Natural killer cell (primary cell): ENCODE measurements around the gene MAPRE3. TPM values are rescaled to one million over a fixed set of nuclear protein-coding genes. Genes with fewer than 3 reads are reported as not detected.

Source experiments
- ATAC-seq, 3 donors: fragments of 150-1000 bp in 2 of 3; fragments of 200-7000 bp in 1 of 3; cut with Tn5 transposase; 1 replicate in 1 of 3; 2 replicates in 2 of 3; pipeline ENCODE4 v1.10.0; 2021; ENCODE audit warnings: mild to moderate bottlenecking in 2 of 3, moderate library complexity in 2 of 3
- DNase-seq, 2 donors: peaks; one replicate each; pipeline versions ENCODE4 v3.0.0 to v3.0.0-alpha.2; 2013 to 2021; ENCODE audit warnings: mixed read lengths in 1 of 2
- H3K27ac ChIP-seq: one replicate; pipeline ENCODE4 v1.5.1; 2013; ENCODE audit warnings: mild to moderate bottlenecking, low read length
- H3K27me3 ChIP-seq: one replicate; pipeline ENCODE4 v1.6.1; 2013; ENCODE audit warnings: low read length; ENCODE audit not compliant: control insufficient read depth, insufficient read depth
- H3K36me3 ChIP-seq: one replicate; pipeline ENCODE4 v1.6.1; 2013; ENCODE audit warnings: low read length; ENCODE audit not compliant: control insufficient read depth, insufficient read depth
- H3K4me1 ChIP-seq: one replicate; pipeline ENCODE4 v1.6.1; 2013; ENCODE audit warnings: low read length; ENCODE audit not compliant: control insufficient read depth, insufficient read depth
- H3K4me3 ChIP-seq: one replicate; pipeline ENCODE4 v1.5.1; 2013; ENCODE audit warnings: low read length
- H3K9me3 ChIP-seq: one replicate; pipeline ENCODE4 v1.6.1; 2013; ENCODE audit warnings: low read length; ENCODE audit not compliant: control insufficient read depth, insufficient read depth
- H3K27ac Mint-ChIP-seq, 2 donors: one replicate each; pipeline ENCODE4 v1.8.0; 2022; ENCODE audit warnings: mild to moderate bottlenecking in 2 of 2, mixed read lengths in 2 of 2, moderate library complexity in 1 of 2
- H3K27me3 Mint-ChIP-seq, 2 donors: one replicate each; pipeline ENCODE4 v1.8.0; 2022; ENCODE audit warnings: low read depth in 2 of 2, mixed read lengths in 2 of 2
- H3K36me3 Mint-ChIP-seq: one replicate; pipeline ENCODE4 v1.8.0; 2022; ENCODE audit warnings: mixed read lengths
- H3K4me1 Mint-ChIP-seq, 2 donors: one replicate each; pipeline ENCODE4 v1.8.0; 2022; ENCODE audit warnings: mixed read lengths in 2 of 2
- H3K4me3 Mint-ChIP-seq: one replicate; pipeline ENCODE4 v1.8.0; 2022; ENCODE audit warnings: mild to moderate bottlenecking, moderate library complexity, mixed read lengths
- H3K9me3 Mint-ChIP-seq, 2 donors: one replicate each; pipeline ENCODE4 v1.8.0; 2022; ENCODE audit warnings: mixed read lengths in 2 of 2
- WGBS: methylation state at CpG from one replicate; pipeline ENCODE4 v1.1.7; 2013; ENCODE audit warnings: missing lambda C conversion rate; ENCODE audit not compliant: insufficient coverage; 5-methylcytosine and 5-hydroxymethylcytosine counted together
- intact Hi-C: fragments of 100-400 bp; cut with micrococcal nuclease; formaldehyde crosslinking; loops from one replicate; pipeline ENCODE4 v1.14.2; 2022
- total RNA-seq, 4 donors: library from RNA; stranded (reverse); fragments of 120-200 nt in 1 of 4; gene quantifications; one replicate each; pipeline versions ENCODE4 v1.2.3 to v1.2.4, GENCODE V29; 2013 to 2022
- TF ChIP-seq, protein P1 (sequence below): fragments of 200-600 bp; IDR thresholded peaks from one replicate; pipeline ENCODE4 v1.8.0; 2022; ENCODE audit warnings: antibody characterized with exemption

Gene MAPRE3
- total RNA-seq, 3 donors from 2014 or later (not counting 1 experiment from before 2014, with no cell fraction given): 3.9 to 5.0 (median 4.2) TPM

DNA sequence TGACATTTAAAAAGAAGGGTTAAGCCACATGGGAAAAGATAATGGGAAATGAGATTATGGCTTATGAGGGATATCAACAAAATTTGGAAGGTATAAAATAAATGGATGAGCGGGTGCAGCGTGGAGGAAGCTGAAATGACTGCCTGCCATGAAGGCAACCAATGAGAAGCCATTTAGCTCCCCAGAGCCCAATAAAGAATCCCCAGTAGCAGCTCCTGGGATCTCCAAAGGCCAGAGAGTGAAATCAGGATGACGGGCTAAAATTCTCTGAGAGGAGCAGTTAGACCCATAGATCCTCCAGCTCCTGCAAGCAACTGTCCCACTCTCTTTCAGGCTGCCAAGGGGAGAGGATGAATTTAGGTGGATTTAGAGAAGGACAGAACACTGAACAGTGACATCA lies 12.9 kb upstream of the MAPRE3 start:
- Histone ChIP-seq H3K27me3 (peaks cover 6% of the 10 kb centered on the region), H3K36me3 (no peaks in the 10 kb centered on the region), H3K4me3 (no peak overlapping the region), H3K27ac (no peak overlapping the region), H3K9me3 (no peaks in the 10 kb centered on the region), H3K4me1 (no peaks in the 10 kb centered on the region)
- H3K4me3 Mint-ChIP-seq: no peak overlapping the region
- intact Hi-C loops: no loop called here
- WGBS: 97% methylated on average over 3 of the region's 3 CpGs
- no peak for DNase-seq
- H3K4me1 Mint-ChIP-seq: no peaks in the 10 kb centered on the region
- ATAC-seq: no peak
- peaks cover 10% of the 10 kb centered on the region in 2 donors for H3K27me3 Mint-ChIP-seq
- TF ChIP-seq, protein P1, sequence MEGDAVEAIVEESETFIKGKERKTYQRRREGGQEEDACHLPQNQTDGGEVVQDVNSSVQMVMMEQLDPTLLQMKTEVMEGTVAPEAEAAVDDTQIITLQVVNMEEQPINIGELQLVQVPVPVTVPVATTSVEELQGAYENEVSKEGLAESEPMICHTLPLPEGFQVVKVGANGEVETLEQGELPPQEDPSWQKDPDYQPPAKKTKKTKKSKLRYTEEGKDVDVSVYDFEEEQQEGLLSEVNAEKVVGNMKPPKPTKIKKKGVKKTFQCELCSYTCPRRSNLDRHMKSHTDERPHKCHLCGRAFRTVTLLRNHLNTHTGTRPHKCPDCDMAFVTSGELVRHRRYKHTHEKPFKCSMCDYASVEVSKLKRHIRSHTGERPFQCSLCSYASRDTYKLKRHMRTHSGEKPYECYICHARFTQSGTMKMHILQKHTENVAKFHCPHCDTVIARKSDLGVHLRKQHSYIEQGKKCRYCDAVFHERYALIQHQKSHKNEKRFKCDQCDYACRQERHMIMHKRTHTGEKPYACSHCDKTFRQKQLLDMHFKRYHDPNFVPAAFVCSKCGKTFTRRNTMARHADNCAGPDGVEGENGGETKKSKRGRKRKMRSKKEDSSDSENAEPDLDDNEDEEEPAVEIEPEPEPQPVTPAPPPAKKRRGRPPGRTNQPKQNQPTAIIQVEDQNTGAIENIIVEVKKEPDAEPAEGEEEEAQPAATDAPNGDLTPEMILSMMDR: no peak
- no peaks in the 10 kb centered on the region for H3K36me3 Mint-ChIP-seq
- H3K9me3 Mint-ChIP-seq: no peaks in the 10 kb centered on the region
- no peak overlapping the region for H3K27ac Mint-ChIP-seq

DNA sequence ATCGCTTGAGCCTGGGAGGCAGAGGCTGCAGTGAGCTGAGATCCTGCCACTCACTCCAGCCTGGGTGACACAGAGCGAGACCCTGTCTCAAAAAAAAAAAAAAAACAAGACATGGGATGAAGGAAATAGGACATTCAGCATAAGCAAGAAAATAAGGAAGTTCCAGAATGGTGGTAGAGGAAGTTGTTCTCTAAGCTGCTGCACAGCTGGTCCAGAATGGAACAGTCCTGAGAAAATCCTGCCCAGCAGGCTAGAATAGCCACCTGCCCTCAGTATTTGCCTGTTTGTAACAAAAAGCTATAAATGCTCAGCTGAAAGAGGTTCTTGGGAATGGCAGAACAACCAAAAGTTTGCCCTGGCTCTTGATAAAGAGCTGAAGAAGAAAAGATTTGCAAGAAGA lies 11.1 kb upstream of the MAPRE3 start:
- Histone ChIP-seq H3K27me3 (peaks cover 6% of the 10 kb centered on the region), H3K4me1 (no peaks in the 10 kb centered on the region), H3K4me3 (no peak overlapping the region), H3K27ac (no peak overlapping the region), H3K36me3 (no peaks in the 10 kb centered on the region), H3K9me3 (no peaks in the 10 kb centered on the region)
- H3K27ac Mint-ChIP-seq: no peak overlapping the region
- no peak overlapping the region for H3K4me3 Mint-ChIP-seq
- DNase-seq (no peak), ATAC-seq (no peak)
- H3K4me1 Mint-ChIP-seq: no peaks in the 10 kb centered on the region
- WGBS: 53% methylated on average over 2 of the region's 2 CpGs
- TF ChIP-seq, protein P1: no peak
- intact Hi-C loops: no loop called here
- H3K9me3 Mint-ChIP-seq: no peaks in the 10 kb centered on the region
- no peaks in the 10 kb centered on the region for H3K36me3 Mint-ChIP-seq
- H3K27me3 Mint-ChIP-seq: peaks cover 10% of the 10 kb centered on the region in 2 donors

DNA sequence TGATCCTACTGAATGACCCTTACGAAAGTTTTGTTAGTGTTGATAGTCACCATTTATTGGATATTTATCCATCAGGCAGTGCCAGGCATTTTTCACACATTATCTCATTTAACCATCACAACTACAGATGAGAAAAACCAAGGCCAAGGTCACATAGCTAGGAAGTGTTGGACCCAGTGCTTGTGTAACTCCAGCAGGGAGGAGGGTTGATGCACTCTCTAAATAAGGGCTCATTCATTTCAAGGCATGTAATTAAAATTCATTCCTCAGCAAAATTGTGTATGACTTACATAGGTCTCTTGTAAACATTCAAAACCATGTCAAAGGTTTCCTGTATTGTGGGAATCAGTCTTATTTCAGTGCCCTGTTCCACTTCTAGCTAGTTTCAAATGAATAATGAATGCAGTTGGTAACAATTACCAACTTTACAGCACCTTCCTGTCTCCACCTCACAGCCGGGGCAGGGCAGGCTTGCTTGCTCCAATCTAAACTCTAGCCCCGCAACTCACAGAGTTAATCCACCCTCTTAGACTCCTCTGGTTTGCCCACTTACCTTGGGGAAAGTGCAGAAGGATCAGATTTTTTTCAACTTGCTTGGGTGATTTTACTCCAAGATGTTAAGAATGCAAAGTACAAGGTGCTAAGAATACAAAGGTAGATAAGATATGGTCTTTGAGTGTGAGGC lies 5.8 kb upstream of the MAPRE3 start:
- ATAC-seq: no peak
- peaks cover 1% of the 10 kb centered on the region for H3K4me1 ChIP-seq
- no peak for DNase-seq
- TF ChIP-seq, protein P1: no peak
- H3K9me3 ChIP-seq: no peaks in the 10 kb centered on the region
- no peak overlapping the region for H3K4me3 ChIP-seq
- no peaks in the 10 kb centered on the region for H3K36me3 ChIP-seq
- peaks cover 2% of the 10 kb centered on the region for H3K27me3 ChIP-seq
- peaks cover 24% of the 10 kb centered on the region in 2 donors for H3K27me3 Mint-ChIP-seq
- no peaks in the 10 kb centered on the region for H3K9me3 Mint-ChIP-seq
- intact Hi-C loops: no loop called here
- H3K4me1 Mint-ChIP-seq: peaks cover 7 to 9% of the 10 kb centered on the region in 2 donors
- H3K4me3 Mint-ChIP-seq: no peak overlapping the region
- H3K27ac Mint-ChIP-seq: no peak overlapping the region
- WGBS: 85% methylated on average over 2 of the region's 3 CpGs
- no peaks in the 10 kb centered on the region for H3K36me3 Mint-ChIP-seq
- no peak overlapping the region for H3K27ac ChIP-seq

DNA sequence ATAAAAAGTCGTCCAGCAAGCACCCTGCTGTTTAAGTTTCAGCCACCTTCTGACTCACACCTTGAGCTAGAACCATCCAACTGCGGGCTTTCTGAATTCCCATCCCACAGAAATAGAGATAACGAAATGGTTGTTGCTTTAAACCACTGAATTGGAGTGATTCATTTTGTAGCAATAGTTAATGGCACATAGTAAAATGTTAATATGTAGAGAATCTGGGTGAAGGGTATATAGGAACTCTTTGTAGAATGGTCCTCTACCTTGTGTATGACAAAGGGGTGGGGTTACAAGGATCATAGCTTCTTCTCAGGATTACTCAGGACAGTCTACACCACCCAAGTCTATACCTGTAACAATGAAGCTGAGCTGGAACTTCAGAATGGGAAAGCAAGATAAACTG lies 2.4 kb upstream of the MAPRE3 start:
- H3K4me1 Mint-ChIP-seq: peaks cover 24 to 32% of the 10 kb centered on the region in 2 donors
- Histone ChIP-seq H3K27me3 (peaks cover 2% of the 10 kb centered on the region), H3K27ac (no peak overlapping the region), H3K4me3 (no peak overlapping the region), H3K4me1 (peaks cover 14% of the 10 kb centered on the region), H3K9me3 (no peaks in the 10 kb centered on the region), H3K36me3 (no peaks in the 10 kb centered on the region)
- intact Hi-C loops: no loop called here
- peaks cover 20 to 27% of the 10 kb centered on the region in 2 donors for H3K27me3 Mint-ChIP-seq
- ATAC-seq (no peak), DNase-seq (no peak)
- H3K36me3 Mint-ChIP-seq: no peaks in the 10 kb centered on the region
- 85% methylated on average over 2 of the region's 3 CpGs for WGBS
- H3K4me3 Mint-ChIP-seq: peak overlapping the region; percentile 67
- no peaks in the 10 kb centered on the region for H3K9me3 Mint-ChIP-seq
- H3K27ac Mint-ChIP-seq: peak overlapping the region in 1 of 2 donors; percentile 76
- TF ChIP-seq, protein P1: no peak
